SK-N-MC (cell line): Measurements from ENCODE around the gene ZNF799.
"Not testable (repeated sequence)": the region's sequence is repeated elsewhere in the genome, so short reads cannot be mapped to it uniquely, and the experiment has no call there.

Experiments used
- DNase-seq: peaks from one replicate; pipeline ENCODE4 v3.0.0-alpha.2; 2011; ENCODE audit warnings: low read depth, low spot score
- H3K27ac ChIP-seq: fragments of 200-600 bp; sonication (generic); 2 replicates; pipeline ENCODE4 v1.5.1; 2016; ENCODE audit warnings: mixed run types
- H3K36me3 ChIP-seq: fragments of 200-600 bp; sonication (generic); 2 replicates; pipeline ENCODE4 v1.6.1; 2017; ENCODE audit warnings: antibody characterized with exemption, low read length, mixed read lengths; ENCODE audit not compliant: insufficient read depth
- H3K4me3 ChIP-seq: fragments of 200-600 bp; sonication (generic); 2 replicates; pipeline ENCODE4 v1.5.1; 2016
- H3K9ac ChIP-seq: fragments of 200-600 bp; sonication (generic); 2 replicates; pipeline ENCODE4 v1.8.0; 2017; ENCODE audit warnings: mixed run types, mixed read lengths; ENCODE audit not compliant: insufficient read length
- H3K9me3 ChIP-seq: fragments of 200-600 bp; sonication (generic); 2 replicates; pipeline ENCODE4 v1.6.1; 2017; ENCODE audit warnings: low read depth, mild to moderate bottlenecking, antibody characterized with exemption, low read length, moderate library complexity, mixed read lengths
- EZH2 ChIP-seq: fragments of 200-600 bp; sonication (generic); IDR thresholded peaks from one replicate; pipeline ENCODE4 v1.6.1; 2017; ENCODE audit warnings: antibody characterized with exemption
- FOXP2 ChIP-seq: optimal IDR thresholded peaks from 2 replicates; pipeline ENCODE3; 2011; ENCODE audit warnings: mild to moderate bottlenecking, moderate library complexity; ENCODE audit not compliant: insufficient read depth; ENCODE audit errors: extremely low read length, control extremely low read depth
- POLR2AphosphoS5 ChIP-seq: IDR thresholded peaks from 2 replicates; pipeline ENCODE4 v1.6.1; 2012; ENCODE audit warnings: mild to moderate bottlenecking, low read depth, low read length, borderline replicate concordance

ZNF799 gene

GRCh38 chr19:12364391-12365235 is 36.5 kb downstream of the ZNF799 start:
- Histone ChIP-seq H3K9ac (no peak overlapping the region), H3K27ac (no peak overlapping the region), H3K4me3 (no peak overlapping the region), H3K36me3 (no peaks in the 10 kb centered on the region), H3K9me3 (no peaks in the 10 kb centered on the region)
- no peak for DNase-seq
- TF ChIP-seq EZH2: no peak
- no peak for TF ChIP-seq POLR2AphosphoS5
- no peak for TF ChIP-seq FOXP2

GRCh38 chr19:12362236-12362635 is 38.8 kb downstream of the ZNF799 start:
- not testable (repeated sequence) for DNase-seq, H3K9ac ChIP-seq, H3K36me3 ChIP-seq, H3K4me3 ChIP-seq, H3K27ac ChIP-seq, H3K9me3 ChIP-seq

GRCh38 chr19:12353375-12353774 is 47.7 kb downstream of the ZNF799 start:
- Histone ChIP-seq H3K9ac (no peak overlapping the region), H3K9me3 (no peaks in the 10 kb centered on the region), H3K4me3 (no peak overlapping the region), H3K27ac (no peak overlapping the region), H3K36me3 (no peaks in the 10 kb centered on the region)
- DNase-seq: no peak
- TF ChIP-seq FOXP2 (no peak), EZH2 (no peak), POLR2AphosphoS5 (no peak)

- Histone ChIP-seq H3K9me3 (0 out of 2 replicates have a peak, but pooled peaks cover 4% of the 10 kb centered on the region), H3K36me3 (no peaks in the 10 kb centered on the region), H3K4me3 (no peak overlapping the region), H3K9ac (no peak overlapping the region), H3K27ac (no peak overlapping the region)
- DNase-seq: no peak
- TF ChIP-seq POLR2AphosphoS5 (no peak), EZH2 (no peak), FOXP2 (no peak)
These were observed 50.2 kb downstream of the ZNF799 start for GRCh38 chr19:12350890-12351197.

- Histone ChIP-seq H3K36me3 (no peaks in the 10 kb centered on the region), H3K4me3 (no peak overlapping the region), H3K27ac (no peak overlapping the region), H3K9ac (no peak overlapping the region), H3K9me3 (0 out of 2 replicates have a peak, but pooled peaks cover 4% of the 10 kb centered on the region)
- DNase-seq: no peak
- TF ChIP-seq EZH2 (no peak), FOXP2 (no peak), POLR2AphosphoS5 (no peak)
These were observed 50.7 kb downstream of the ZNF799 start for GRCh38 chr19:12350185-12350889.

DNA sequence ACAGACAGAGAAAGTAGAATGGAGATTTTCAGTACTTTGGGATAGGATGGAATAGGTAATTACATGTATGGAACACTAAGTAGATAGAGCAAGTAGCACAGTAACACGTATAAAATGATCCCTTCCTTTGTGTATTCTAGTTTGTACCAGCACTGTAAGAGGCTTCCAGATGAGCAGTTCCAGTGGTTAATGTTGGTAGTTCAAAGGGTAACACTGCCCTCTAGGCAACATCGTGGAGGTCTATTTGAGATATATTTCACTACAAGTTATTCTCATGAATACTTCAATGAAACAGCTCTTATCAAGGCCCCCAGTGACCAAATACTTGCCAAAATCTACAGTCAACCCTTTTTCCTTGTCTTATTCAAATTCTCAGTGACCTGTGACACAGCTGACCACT is 54.2 kb downstream of the ZNF799 start:
- Histone ChIP-seq H3K27ac (no peak overlapping the region), H3K9ac (no peak overlapping the region), H3K9me3 (0 out of 2 replicates have a peak, but pooled peaks cover 4% of the 10 kb centered on the region), H3K4me3 (no peak overlapping the region), H3K36me3 (no peaks in the 10 kb centered on the region)
- TF ChIP-seq FOXP2: no peak
- no peak for TF ChIP-seq EZH2
- TF ChIP-seq POLR2AphosphoS5: no peak
- no peak for DNase-seq

GRCh38 chr19:12345197-12345596 is 55.9 kb downstream of the ZNF799 start:
- Histone ChIP-seq H3K36me3 (no peaks in the 10 kb centered on the region), H3K27ac (no peak overlapping the region), H3K9me3 (0 out of 2 replicates have a peak, but pooled peaks cover 4% of the 10 kb centered on the region), H3K9ac (no peak overlapping the region), H3K4me3 (no peak overlapping the region)
- DNase-seq: no peak
- TF ChIP-seq FOXP2 (no peak), EZH2 (no peak), POLR2AphosphoS5 (no peak)
